NCI-H748 (cell line): Measurements from ENCODE around the gene DDN.
A peak's percentile ranks its signal among the peaks of the same experiment; 100 is the strongest.

Source experiments
- DNase-seq: peaks from one replicate; lab custom pipeline; 2025; ENCODE audit not compliant: unreplicated experiment; lab: John Stamatoyannopoulos, UW

DDN gene

GRCh38 chr12:48968467-48968866, 30.7 kb downstream of the DDN start:
- DNase-seq = no peak

- no peak for DNase-seq
These were observed 31.2 kb downstream of the DDN start for GRCh38 chr12:48967991-48968390.

- no peak for DNase-seq
These were observed 32.8 kb downstream of the DDN start for GRCh38 chr12:48966177-48966895.

- no peak for DNase-seq
These were observed 33.8 kb downstream of the DDN start for GRCh38 chr12:48965298-48965838.

- DNase-seq = no peak
These were observed 37.4 kb downstream of the DDN start for GRCh38 chr12:48961801-48962200.

- DNase-seq = no peak
These were observed 37.8 kb downstream of the DDN start for GRCh38 chr12:48961331-48961730.

- no peak for DNase-seq
These were observed 38.3 kb downstream of the DDN start for GRCh38 chr12:48960834-48961233.

GRCh38 chr12:48958049-48958388, 41.2 kb downstream of the DDN start:
- no peak for DNase-seq

GRCh38 chr12:48957141-48958048, 41.8 kb downstream of the DDN start, which contains the start of gene ARF3:
TSS of gene ARF3 (minus strand) at chr12:48957487. CDS start at chr12:48941095, 16,392 bp downstream.
- DNase-seq = peak; percentile 98

GRCh38 chr12:48956279-48957140, 42.7 kb downstream of the DDN start:
- peak; percentile 92 for DNase-seq

- DNase-seq = no peak
These were observed 44.2 kb downstream of the DDN start for GRCh38 chr12:48954841-48955501.

GRCh38 chr12:48954061-48954460, 45.1 kb downstream of the DDN start:
- no peak for DNase-seq

GRCh38 chr12:48952691-48953090, 46.5 kb downstream of the DDN start:
- DNase-seq = no peak

- no peak for DNase-seq
These were observed 51.4 kb downstream of the DDN start for GRCh38 chr12:48947727-48948126.

GRCh38 chr12:48946943-48947342, 52.2 kb downstream of the DDN start:
- no peak for DNase-seq

GRCh38 chr12:48946205-48946604, 53.0 kb downstream of the DDN start:
- peak; percentile 38 for DNase-seq
